Measurements from ENCODE around the gene NUBPL.

The NUBPL gene
- total RNA-seq = 12.1 to 12.5 reads per million in 2 donors

DNA sequence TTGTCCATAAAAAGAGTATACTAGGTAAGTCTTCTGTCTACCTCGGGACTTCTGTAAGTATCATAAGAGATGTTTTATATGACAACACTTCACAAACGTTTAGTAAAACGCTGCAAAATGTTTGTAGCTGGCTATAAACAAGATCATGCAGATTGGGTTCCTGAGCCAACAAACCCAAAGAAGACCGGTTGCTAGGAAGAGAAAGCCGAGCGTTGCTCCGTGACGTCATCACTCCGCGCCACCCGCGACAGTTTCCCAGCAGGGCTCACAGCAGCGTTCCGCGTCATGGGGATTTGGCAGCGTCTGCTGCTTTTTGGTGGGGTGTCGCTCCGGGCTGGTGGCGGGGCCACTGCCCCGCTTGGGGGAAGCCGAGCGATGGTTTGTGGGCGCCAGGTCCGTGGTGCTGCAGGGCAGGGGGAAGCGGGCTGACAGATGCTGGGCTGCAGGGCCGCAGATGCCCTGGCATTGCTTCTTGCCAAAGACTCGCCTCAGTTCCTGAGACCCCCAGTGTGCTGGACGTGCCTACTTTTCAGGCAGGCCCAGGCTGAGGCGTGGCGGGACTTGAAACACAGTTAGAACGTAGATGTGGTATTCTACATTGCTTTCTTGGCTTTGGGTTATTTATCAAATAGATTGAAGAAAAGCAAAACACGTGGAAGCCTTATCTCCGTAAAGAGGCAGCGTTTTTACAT lies at the start of gene NUBPL:
Gene NUBPL, plus strand, starts transcription at position 250 of the 692 bp plus-strand sequence. Its CDS starts 36 bp downstream, at position 286.
- DNase-seq = peak; percentile 96

DNA sequence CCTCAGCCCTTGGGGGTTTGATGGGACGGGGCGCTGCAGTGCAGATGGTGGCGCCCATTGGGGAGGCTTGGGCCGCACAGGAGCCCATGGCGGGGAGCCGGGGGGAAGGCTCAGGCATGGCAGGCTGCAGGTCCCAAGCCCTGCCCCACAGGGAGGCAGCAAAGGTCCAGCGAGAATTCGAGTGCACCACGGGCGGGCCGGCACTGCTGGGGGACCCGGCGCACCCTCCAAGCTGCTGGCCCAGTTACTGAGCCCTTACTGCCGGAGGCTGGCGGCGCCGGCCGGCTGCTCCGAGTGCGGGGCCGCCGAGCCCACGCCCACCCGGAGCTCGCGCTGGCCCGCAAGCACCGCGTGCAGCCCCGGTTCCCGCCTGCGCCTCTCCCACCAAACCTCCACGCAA lies 34.1 kb upstream of the NUBPL start:
- no peak for DNase-seq

GRCh38 chr14:31527546-31527945 lies 33.7 kb upstream of the NUBPL start:
- no peak for DNase-seq

DNA sequence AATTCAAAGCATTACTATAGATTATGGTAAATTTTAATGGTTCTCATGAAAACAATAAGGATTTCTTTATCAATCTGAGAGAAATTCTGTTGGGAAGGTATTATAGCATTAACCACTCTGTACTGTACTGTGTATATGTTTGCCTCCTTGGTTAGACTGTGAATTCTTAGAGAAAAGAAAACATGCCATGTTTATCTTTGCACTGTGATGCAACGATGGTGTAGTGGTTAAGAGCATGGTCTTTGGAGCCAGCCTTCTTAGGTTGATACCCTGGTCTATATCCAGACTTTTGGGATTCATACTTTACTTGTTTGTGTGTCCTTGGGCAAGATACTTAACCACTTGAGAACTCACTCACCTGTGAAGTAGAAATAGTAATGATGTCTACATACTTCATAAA lies 32.2 kb upstream of the NUBPL start:
- DNase-seq = no peak

DNA sequence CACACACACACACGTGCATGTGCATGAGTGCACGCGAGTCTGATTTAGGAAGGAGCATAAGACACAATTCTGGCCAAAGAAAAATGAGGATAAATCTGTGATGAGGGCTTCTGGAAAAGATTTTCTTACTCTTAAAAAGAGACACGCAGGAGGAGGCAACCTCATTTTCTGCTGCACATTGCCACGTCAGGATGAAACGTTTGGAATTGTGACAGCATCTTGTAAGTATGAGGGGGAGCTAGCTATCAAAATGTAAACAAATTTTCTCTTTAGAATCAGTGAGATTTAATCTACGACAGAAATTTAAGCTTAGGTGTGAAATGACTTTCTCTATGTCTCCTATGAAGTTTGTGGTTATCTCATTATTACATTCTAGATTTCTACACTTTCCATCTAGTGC lies 31.1 kb upstream of the NUBPL start:
- DNase-seq = no peak

GRCh38 chr14:31536201-31536960 lies 24.8 kb upstream of the NUBPL start:
- no peak for DNase-seq

DNA sequence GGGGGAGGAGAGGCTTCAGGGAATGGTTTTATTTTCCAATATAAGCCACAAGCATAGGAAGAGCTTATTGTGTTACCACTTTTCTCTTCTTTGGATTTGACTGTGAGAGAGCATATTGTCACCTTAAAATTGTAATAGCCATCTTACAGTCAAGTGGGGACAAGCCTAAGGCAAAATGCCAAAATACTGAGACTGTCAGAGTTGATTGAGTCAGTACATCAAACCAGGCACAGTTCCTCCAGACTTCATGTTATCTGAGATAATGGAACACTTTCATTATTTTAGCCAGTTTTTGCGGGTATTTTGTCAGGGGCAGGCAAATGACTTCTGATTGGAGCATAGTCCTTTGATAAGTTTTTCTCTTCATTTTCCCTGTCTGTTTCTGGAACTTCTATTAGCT lies 19.5 kb upstream of the NUBPL start:
- no peak for DNase-seq

DNA sequence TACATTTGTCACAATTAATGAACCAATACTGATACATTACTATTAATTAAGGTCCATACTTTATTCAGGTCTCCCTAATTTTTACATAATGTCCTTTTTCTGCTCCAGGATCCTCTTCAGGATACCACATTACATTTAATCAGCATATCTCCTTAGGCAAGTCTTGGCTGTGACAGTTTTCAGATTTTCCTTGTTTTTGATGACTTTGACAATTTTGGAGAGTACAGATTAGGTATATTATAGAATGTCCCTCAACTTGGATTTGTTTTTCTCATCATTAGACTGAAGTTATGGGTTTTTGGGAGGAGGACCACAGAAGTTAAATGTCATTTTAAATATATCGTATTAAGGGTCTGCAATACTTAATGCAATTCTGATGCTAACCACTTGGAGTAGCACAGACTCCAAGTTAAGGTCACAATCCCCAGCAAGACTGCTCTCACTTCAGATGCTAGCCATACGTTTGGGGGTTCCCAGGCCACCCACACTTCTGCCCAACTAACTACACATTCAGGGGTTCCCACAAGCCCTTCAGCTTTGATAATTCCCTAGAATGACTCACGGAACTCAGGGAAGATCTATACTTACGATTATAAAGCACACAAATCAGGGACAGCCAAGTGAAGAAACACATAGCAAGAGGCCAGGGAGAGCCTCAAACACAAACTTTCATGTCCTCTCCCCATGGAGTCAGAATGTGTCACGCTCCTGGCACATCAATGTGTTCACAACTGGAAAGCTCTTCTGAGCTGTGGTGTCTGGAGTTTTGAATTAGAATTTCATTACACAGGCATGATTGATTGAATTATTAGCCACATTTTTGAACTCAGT lies 17.0 kb upstream of the NUBPL start:
- DNase-seq = no peak

DNA sequence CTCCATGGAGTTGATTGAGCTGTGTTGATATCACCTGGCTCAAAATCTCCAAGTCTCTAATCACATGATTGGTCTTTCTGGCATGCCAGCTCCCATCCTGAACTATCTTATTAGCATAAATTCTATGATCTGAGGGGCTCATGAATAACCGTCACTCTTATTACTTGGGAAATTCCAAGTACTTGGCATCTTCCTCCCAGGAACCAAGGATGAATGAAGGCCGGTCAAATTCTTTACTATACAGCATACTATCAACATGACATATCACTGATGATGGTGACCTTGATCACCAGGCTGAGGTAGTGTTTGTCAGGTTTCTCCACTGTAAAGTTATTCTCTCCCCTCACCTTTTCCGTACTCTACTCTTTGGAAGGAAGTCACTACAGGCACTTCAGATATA lies 16.4 kb upstream of the NUBPL start:
- DNase-seq = no peak

DNA sequence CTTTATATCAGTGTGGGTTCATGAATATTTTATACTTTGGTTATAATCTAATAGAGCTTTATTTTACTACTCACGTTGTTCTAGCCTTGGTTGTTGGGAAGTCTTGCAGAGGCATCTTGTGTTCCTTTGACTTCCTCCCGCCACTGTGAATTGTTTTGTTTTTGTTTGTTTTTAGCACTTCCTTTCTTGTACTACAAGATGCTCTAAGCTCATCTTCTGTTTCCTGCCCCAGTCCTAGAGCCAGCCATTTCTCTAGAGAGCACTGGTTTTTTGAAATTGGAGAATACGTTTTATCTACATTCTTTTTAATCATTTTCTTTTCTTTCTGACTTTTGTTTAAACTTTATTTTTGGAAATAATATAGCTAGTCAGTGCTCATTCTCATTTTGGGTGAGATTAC lies 15.9 kb upstream of the NUBPL start:
- no peak for DNase-seq

DNA sequence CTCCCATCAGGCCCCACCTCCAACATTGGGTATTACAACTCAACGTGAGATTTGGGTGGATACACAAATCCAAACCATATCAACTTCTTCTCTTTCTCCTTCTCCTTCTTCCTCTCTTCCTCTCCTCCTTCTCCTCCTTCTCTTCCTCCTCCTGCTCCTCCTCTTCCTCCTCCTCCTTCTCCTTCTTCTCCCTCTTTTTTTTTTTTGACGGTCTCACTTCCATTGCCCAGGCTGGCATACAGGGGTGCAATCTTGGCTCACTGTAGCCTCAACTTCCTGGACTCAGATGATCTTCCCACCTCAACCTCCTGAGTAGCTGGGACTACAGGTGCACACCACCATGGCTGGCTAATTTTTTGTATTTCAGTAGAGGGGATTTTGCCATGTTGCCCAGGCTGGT lies 11.4 kb upstream of the NUBPL start:
- no peak for DNase-seq

- DNase-seq = no peak
Observed at GRCh38 chr14:31550589-31550988, 10.6 kb upstream of the NUBPL start.

GRCh38 chr14:31556191-31556590 lies 5.0 kb upstream of the NUBPL start:
- DNase-seq = no peak

DNA sequence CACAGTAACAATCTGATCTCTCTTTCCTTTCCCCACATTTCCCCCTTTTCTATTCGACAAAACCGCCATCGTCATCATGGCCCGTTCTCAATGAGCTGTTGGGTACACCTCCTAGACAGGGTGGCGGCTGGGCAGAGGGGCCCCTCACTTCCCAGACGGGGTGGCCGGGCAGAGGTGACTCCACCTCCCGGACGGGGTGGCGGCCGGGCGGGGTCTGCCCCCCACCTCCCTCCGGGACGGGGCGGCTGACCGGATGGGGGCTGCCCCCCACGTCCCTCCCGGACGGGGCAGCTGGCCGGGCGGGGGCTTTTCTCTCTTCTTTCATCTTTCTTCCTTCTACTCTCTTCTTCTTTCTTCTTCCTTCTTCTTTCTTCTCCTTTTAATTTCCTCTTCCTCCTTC lies 1.3 kb upstream of the NUBPL start:
- no peak for DNase-seq

- DNase-seq = no peak
Observed at GRCh38 chr14:31560759-31561154, 447 bp upstream of the NUBPL start.

DNA sequence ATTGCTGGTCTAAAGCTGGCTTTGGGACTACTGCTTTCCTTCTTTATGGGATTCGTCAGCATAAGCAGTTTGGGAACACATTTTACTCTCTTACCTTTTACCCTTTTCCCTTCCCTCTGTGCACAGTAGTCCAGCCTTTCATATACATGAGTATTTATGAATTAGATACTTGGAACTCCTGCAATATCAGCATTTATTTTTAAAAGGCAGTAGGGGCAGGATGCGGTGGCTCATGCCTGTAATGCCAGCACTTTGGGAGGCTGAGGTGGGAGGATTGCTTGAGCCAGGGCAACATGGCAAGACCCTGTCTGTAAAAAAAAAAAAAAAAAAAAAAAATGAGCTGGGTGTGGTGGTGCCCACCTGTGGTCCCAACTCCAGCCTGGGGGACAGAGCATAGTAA lies 3.0 kb downstream of the NUBPL start:
- no peak for DNase-seq

DNA sequence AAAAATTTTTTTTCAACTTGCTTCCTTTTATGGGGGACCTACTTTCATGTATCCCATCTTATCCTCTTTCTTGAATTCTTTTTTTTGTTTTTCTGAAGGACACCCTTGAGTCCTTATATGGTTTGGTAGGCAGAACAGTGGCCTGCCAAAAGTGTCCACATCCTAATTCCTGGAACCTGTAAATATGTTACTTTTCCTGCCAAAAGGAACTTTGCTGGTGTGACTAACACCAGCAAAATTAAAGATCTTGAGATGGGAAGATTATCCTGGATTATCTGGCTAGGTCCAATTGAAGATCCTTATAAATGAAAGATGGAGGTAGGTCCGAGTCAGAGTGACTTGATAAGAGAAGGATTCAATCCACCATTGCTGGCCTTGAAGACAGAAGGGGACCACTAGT lies 5.3 kb downstream of the NUBPL start:
- no peak for DNase-seq

DNA sequence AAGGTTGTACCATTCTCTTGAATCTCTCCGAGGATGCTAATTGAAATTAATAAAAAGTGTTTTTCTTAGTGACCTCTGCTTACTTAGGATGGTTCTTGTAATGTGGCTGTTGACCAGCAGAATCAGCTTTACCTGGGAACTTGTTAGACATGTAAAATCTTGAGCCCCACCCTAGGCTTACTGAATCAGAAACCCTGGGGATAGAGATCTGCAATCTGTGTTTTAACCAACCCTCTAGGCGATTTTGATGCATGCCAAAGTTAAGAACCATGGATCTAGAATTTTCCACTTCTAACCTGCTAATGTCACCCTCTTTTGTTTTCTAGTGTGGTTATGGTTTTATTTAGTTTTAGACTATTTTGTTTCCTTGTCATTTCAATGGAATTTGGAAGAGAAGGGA lies 6.5 kb downstream of the NUBPL start:
- no peak for DNase-seq

DNA sequence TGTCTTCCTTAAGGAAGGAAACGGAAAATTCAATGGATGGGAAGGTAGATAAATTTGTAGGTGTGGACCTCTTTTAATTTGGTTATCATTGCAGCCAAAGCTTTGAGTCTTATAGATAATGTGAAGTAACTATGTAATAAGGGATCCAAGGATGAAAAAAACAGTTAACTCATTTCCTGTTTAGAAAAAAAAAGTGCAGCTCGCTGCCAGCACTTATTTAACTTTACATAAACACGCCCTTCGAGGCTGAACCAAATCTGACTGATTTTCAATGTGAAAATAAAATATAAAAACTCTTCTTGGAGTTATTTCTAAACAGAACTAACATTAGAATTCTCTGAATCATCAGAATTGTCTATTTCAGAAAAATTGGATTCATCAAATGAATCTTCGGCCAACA lies 7.0 kb downstream of the NUBPL start:
- DNase-seq = no peak

GRCh38 chr14:31568671-31569070 lies 7.5 kb downstream of the NUBPL start:
- DNase-seq = no peak

DNA sequence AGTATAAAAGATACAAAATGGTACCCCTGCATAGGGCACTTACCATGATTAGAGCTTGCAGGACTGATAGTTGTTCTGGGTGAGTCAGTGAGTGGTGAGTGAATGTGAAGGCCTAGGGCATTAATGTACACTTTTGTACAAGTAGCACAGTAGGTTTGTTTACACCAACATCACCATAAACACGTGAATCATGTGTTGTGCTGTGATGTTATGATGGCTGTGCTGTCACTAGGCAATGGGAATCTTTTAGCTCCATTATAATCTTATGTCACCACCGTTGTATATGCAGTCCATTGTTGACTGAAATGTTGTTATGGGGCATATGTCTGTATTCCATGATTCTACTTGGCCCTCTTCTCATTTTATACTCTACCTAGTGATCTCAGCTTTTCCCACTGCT lies 11.8 kb downstream of the NUBPL start:
- no peak for DNase-seq

DNA sequence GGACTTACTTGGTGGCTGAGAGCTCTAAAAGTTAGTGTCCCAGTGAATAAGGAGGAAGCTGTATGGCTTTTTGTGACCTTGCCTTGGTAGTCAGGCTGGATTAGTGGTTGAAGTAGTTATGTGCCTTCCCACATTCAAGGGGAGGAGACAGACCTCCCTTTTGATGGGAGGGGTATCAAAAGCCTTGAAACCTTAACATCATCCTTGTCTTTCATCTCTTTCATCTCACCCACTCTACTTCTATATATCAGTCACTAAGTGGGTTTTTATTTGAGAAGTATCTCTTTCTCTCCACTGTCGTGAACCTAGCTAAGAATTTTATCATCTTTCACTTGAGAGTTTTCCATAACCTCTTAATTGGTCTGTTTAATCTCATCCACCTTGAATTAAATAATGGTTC lies 15.7 kb downstream of the NUBPL start:
- DNase-seq = no peak

DNA sequence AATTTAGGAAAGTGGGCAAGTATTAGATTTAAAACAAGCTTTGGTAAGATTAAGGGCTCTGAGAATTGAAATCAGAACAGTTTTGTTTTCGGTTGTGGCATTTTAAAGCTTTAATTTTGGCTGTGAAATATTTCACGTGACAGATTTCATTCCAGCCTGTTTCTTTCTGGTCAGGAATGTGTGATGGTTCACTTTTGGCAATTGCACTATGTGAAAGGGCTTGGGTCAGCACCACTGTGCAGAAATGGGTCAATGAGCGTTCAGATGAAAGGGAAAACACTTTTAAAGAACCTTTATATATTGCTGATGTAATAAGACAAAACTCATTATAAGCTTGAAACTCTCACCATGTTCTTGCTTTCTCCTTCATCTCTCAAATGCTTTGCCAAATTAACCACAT lies 17.1 kb downstream of the NUBPL start:
- DNase-seq = no peak

Data from activated gamma-delta T cell (primary cell).